HG03095 (cell line): ENCODE results near the gene CATSPERB.
"Not testable (repeated sequence)": the region's sequence is repeated elsewhere in the genome, so short reads cannot be mapped to it uniquely, and the experiment has no call there.

Experiments
- ATAC-seq: cut with Tn5 transposase; IDR thresholded peaks from one replicate; pipeline ENCODE4 v1.9.1; 2021; ENCODE audit warnings: moderate library complexity; ENCODE audit not compliant: unreplicated experiment

Gene CATSPERB

DNA sequence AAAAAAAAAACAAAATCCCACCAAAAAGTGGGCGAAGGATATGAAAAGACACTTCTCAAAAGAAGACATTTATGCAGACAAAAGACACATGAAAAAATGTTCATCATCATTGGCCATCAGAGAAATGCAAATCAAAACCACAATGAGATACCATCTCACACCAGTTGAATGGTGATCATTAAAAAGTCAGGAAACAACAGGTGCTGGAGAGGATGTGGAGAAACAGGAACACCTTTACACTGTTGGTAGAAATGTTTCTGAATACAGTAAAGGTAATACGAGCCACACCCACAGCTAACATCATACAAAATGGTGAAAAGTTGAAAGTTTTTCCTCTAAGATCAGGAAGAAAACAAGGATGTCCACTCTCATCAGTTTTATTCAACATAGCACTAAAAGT lies 8.0 kb upstream of the CATSPERB start:
- ATAC-seq: not testable (repeated sequence)

DNA sequence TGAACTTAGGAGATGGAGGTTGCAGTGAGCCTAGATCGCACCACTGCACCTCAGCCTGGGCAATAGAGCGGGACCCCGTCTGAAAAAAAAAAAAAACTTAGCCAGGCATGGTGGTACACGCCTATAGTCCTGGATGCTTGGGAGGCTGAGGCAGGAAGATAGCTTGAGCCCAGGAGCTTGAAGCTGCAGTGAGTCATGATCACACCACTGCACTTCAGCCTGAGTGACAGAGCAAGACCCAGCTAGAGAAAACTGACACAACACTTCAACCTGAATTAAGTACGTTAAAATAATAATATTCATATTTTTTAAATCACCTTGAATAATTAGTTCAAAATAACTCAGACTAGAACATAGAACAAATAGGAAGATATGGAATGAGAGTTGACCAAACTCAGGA lies 5.7 kb upstream of the CATSPERB start:
- ATAC-seq: no peak

DNA sequence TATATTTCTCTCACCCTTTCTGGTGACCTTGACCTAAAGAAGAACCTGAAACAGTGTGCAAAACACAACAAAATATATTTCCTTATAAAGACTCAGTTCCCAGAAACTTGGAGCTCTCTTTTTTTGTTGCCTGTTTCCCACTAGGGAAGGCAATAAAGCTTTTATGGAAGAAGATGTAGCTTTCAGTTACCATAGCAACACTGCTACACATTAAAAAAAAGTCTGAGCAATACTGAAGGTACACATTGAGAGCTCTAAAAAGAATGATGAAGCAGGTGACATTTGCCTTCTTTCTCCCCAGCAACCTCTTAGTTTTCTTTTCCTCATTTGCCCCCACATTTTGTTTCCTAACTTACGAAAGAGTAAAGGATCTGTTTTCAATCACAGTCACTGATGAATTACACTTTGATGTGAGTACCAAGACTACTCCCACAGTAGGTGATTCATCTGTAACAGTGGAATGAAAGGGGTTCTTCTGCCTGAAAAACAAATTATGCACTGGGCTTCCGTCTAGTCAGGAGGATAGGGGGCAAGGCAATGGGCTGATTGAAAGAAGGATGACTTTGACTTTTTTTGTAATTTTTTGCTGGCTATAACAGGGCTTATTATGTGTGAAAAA lies 1.1 kb upstream of the CATSPERB start:
- ATAC-seq: no peak

DNA sequence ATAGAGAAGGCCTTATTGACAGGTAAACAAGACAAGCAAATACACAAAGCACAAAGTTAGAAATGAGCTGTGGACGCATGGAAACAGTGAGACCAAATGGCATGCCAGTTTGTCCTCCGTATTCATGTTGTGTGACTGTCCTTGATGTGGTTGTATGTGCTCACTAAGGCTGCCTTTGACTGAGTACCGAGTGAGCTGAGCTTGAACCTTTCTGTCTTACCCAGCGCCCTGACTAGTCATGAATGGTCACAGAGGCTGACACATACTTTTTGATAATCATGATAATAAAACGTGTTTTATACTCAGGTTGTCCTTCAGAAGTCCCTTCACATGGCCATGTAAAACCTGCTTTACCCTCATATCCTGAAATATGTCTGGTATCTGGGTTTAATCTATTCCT lies 553 bp upstream of the CATSPERB start:
- no peak for ATAC-seq

DNA sequence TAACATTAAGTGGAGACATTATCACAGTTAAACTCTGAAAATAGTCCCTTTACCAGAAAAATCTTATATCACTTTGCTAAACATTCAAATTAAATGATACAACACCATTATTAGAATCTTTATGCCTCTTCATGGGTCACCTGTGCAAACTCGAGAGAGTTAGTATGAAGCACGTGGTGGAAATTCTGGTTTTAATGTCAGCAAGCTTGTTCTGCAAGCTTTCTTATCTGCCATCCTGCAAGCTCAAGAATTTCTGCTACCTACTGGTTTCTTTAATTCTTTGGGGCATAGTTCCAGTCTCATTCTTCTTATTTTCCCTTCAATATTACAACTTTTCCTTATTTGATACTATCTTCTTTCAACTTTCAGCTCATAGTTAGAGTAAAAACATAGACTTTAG lies 868 bp downstream of the CATSPERB start:
- no peak for ATAC-seq

DNA sequence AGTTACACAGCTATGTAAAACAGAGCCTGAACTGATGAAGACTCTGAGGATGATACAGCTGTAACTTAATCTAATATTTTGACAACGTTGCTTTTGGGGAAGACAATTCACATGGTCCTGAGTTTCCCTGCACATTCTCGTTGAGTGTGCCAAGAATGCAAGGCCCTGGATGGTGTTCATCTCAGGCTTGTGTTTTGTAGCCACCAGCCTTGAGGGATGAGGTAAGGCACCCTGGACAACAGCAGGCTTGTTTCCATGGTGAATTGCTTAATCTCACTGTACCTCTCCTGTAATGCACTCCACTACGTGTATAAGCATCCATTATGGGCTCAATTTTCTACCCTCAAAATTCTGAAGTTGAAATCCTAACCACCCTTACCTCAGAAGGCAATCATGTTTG lies 2.1 kb downstream of the CATSPERB start:
- no peak for ATAC-seq

DNA sequence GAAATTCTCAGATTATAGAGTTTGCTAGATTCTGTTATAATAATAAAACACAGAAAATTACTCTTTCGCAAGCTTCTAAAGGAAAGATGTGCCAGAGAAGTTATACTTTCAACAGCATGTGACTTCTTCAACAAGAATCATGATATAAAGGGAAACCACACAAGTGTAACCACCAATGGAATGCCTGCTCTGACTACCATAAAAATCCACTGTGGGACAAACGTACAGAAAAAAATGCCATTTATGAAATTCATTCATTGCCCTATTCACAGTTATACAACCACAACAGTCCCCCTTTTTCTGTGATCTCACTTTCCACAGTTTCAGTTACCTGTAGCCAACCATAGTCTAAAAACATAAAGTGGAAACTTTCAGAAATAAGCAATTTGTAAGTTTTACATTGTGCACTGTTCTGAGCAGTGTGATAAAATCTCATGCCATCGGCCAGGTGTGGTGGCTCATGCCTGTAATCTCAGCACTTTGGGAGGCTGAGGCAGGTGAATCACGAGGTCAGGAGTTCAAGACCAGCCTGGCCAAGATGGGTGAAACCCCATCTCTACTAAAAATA lies 3.2 kb downstream of the CATSPERB start:
- ATAC-seq: no peak

DNA sequence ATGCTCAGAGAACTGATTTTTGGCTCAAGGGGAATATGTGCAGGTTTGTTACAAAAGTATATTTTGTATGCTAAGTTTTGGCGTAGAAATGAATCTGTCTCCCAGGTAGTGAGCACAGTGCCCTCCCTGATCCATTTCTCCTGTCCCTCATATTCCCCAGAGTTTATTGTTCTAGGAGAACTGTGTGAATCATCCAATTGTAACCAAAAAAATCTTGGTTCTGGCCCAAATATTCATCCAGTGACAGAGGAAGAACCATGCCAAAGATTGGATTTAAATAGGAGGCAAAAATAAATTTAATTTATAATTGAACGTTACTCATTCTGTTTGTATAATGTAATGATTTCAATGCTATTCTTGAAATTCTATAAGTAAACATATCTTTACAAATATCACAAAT lies 4.8 kb downstream of the CATSPERB start:
- no peak for ATAC-seq

DNA sequence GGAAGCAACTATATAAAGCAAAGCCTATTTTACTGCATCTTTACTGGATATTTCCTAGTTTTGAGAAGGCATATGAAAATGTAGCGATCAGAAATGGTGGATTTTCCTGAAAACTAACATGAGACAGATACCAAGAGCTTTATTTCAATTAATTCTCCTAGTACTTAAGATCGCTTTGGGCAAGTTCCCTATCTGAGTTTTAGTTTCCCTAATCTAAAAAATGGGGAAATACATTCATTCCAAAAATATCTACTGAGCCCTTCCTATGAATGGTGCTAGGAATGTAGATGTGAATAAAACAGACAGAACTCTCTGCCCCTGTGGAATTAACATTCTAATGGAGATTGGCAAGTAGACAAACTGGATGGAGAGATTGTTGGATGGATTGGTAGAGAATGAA lies 8.4 kb downstream of the CATSPERB start:
- no peak for ATAC-seq

DNA sequence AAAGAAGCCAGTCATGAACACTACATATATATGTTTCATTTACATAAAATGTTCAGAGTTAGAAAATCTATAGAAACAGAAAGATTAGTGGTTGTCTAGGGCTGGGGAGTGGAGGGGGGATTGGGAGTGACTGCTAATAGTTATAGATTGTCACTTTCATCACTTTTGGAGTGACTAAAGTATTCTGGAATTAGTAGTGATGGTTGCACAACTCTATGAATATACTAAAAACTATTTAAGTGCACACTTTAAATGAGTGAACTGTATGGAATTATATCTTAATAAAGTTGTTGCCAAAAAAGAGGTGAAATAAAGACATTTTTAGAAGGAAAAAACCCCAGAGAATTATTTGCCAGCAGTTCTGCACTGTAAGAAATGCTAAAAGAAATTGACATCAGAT lies 9.5 kb downstream of the CATSPERB start:
- ATAC-seq: no peak

DNA sequence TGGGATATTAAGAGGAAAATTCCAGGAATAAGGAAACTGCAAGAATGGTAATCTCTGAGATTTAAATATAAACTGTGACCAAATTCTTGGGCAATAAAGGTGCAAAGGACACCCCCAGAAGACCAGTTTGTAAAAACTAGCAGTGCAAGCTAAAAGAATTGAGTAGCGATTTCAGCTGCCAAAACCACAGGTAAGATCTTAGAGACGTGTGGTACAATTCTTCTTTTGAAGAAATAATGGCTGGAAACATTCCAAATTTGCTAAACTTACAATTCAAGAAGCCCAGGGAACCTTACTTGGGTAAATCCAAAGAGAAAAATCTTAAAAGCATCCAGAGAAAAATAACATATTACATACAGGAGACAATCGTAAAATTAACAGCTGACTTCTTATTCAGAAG lies 12.0 kb downstream of the CATSPERB start:
- ATAC-seq: no peak

DNA sequence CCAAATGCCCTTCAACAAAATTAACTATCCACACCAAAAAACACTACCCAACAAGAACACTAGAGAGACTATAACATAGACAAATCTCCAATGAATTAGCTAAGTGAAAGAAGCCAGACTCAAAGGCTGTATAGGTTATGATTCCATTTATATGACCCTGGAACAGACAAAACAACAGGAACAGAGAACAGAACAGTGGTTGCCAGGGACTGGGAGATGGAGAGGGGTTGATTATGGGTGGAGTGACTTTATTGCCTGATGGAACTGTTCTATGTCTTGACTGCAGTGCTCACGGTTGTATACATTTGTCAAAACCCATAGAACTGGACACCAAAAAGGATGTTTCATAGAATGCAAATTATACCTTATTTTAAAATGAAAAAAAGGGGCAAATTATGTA lies 14.9 kb downstream of the CATSPERB start:
- ATAC-seq: no peak

DNA sequence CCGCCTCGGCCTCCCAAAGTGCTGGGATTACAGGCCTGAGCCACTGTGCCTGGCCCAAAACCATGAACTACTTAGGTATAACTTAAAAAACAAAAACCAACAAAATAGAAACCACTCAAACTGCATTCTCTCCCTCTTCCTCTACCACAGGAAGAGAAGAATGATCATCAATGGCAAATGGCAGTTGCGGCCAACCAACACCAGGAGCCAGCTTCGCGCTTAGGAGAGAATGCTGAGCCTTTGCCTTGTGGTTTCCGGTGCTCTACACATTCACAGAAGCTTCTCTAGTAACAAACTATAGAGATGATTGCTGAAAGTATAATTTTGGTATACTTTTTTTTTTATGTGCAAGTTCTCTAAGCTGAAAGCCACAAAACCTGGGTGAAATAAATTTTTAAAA lies 17.1 kb downstream of the CATSPERB start:
- ATAC-seq: no peak

DNA sequence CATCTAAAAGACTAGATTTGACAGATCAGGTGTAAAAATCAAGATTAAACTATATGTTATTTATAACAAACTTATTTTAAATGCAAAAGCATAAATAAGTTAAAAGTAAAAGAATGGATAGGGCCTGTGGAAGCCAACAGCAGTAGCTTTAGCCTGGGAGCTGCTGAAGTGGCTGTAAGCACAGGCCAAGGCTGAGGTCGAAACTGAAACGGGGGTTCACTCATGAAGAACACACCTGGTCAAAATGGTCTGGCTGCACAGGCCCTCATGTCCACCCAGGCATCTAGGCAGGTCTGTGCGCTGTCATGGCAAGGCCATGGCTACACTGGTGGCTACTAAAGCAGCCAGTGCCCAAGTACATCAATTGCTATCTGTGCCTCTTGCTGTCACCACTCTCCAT lies 23.1 kb downstream of the CATSPERB start:
- no peak for ATAC-seq

DNA sequence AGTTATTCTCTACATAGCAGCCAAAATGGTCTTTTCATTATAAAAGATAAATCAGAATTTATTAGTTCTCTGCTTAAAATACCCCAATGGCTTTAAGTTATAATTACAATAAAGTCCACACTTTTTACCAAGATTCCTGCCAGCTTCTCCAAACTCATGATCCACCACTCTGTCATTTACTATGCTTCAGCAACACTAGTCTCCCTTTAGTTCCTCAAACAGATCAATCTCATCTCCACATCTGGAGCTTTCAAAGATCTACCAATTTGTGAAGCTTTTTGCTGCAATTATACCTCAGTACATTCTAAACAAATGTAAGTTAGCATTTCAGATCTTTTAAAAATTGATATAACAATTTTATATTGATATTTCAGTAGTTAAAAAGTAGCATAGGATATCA lies 24.9 kb downstream of the CATSPERB start:
- ATAC-seq: no peak

DNA sequence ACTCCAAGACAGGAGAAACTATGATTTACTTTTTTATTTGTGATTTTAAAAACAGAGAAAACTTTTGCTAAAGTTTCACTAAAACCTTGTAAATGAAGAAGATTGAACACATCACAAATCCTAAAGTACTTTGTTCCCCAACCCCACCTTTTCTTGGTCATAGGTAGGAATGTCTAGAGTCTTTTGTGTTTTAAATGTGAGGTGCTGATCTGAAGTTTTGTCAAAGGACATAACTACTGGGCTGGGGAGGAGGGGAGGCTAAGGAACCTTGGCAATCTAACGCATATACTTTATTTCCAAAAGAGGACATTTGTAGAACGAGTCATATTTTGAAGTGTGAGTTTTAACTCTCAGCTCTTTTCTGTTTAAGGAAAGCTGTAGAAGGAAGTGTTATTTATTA lies 37.2 kb downstream of the CATSPERB start:
- no peak for ATAC-seq

DNA sequence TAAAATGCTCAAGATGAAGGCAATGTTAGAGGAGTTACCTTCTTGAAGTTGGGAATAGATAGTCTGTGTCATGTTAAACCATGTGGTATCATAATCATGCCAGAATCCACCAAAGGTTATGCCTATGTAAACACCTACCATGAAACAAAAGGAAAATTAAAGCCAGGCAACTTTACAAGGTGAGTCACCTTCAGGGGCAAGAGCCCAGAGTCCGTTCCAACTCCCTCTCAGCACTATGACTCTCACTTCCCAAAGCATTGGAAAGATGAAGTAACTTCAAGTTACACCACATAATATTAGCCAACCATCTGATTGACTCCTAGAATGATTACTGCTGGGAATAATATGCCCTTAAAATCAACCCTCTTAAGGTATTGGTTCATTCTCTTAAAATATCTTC lies 38.5 kb downstream of the CATSPERB start:
- no peak for ATAC-seq

DNA sequence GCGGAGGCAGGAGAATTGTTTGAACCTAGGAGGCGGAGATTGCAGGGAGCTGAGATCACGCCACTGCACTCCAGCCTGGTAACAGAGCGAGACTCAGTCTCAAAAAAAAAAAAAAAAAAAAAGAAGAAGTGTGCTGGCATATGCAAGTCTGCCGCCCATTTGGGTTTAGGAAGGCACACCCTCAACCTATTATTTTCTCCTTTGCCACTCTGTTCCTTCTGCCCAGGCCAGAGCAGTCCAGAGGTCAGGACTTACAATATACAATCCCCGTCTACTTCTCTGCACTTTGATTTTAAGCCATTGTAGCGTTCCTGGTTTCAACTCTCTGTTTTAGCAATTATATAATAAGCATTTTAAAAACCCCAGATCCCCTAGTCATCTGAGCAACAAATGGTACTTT lies 39.8 kb downstream of the CATSPERB start:
- ATAC-seq: no peak

DNA sequence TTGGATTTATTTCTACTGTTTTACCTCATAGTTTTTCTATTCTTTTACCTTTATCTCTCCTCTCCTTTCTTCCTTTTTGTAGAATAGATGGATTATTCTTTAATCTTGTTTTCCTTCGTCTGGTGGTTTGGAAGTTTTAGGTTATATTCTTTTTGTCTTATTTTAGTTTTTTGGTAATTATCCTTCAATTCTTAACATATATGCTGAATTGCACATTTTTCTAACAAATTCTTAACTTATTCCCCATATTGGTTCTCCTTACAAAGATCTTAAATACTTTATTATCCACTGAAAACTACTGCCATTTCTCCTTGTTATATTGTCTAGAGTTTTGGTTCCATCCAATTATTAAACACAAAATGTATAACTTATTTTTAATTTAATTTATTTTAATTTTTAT lies 42.3 kb downstream of the CATSPERB start:
- no peak for ATAC-seq

DNA sequence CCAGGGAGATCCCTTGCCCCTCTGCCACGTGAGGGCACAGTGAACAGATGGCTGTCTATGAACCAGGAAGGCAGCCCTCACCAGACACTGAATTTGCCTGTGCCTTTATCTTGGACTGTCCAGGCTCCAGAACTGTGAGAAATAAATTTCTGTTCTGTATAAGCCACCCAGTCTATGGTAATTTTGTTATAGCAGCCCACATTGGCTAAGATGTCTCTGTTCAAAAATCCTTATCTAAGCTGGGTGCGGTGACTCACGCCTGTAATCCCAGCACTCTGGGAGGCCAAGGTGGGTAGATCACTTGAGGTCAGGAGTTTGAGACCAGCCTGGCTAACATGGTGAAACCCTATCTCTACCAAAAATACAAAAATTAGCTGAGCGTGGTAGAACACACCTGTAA lies 44.5 kb downstream of the CATSPERB start:
- ATAC-seq: not testable (repeated sequence)

DNA sequence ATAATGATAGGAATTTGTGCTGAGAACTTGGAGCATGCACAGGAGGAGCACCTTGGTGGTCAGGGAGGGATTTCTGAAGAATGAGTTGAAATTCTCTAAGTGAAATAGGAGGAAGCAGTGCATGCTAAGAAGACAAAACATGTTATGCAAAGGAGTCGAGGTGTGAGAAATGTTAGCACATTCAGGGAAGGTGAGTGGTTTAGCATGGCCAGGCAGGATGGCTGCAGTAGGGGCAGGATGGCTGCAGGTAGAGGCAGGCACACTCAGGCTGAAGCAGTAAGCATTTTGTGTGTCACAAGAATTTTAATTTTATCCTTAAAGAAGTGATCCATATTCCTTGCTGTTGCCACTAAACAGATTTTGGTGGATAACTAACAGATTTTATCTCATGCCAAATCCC lies 46.3 kb downstream of the CATSPERB start:
- no peak for ATAC-seq

DNA sequence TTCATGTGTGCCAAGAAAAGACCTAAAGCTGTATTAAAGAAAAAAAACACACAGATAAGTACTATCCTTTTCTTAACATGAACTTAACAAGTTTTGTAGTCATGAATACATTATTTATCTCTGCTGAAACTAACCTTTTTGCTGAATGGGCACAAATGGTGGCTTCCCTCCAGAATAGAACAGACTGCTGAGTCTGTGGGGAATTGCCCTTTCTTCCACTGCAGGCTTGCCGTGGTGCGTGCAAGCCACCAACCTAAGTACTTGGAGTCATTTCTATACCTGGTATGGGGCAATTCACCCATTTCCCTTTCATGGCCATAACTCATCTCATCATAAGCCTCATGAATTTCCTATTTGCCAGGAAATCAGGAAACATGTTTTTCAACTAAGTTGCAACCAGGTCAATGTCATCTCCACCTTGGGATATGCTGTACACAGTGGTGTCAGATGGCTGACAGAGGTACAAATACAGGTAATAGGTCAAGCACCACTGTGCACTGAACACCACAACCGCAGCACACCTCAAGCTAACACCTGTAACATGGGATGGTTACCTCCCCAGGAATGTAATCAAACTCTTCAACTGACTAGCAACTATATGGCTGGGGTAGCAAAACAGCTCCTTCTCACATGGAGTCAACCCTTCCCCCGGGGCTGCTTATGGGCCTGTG lies 49.9 kb downstream of the CATSPERB start:
- ATAC-seq: no peak

DNA sequence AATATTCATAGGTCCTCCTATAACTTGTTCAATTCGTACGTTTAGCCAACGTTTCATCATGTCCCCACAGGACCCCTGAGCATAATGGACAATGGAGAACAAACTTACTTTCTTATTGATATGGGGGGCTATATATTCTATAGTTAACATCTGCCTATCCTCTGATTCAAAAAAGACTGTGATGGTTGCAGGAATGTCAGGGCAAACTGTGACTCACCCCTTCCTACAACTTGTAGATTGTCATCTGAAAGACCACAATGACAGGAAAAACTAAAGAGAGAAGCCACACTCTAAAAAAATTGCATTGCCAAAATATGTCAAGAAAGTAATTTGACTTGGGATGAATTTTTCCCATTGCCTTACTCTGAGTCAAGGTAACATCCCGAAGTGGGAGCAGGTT lies 50.8 kb downstream of the CATSPERB start:
- no peak for ATAC-seq
